Measurements from ENCODE around the gene FOXC2.

Gene FOXC2

DNA sequence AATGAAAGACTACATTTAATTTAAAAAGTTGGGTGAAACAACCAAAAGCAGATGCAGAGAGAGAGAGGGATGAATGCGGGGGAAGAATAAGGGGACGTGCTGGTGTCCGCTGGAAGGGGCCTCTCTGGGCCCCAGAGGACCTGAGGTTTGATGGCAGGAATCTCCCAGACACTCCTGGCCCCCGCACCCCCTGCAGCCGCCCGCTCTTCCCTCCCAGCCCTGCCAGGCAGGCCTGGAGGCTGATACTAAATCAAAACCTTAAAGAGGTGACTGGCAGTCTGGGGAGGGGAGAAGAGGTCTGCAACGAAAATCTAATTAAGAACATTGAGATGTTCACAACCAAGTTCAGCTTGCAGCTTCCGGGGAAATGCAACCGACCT lies 14.2 kb downstream of the FOXC2 start:
- TF ChIP-seq, protein P1, sequence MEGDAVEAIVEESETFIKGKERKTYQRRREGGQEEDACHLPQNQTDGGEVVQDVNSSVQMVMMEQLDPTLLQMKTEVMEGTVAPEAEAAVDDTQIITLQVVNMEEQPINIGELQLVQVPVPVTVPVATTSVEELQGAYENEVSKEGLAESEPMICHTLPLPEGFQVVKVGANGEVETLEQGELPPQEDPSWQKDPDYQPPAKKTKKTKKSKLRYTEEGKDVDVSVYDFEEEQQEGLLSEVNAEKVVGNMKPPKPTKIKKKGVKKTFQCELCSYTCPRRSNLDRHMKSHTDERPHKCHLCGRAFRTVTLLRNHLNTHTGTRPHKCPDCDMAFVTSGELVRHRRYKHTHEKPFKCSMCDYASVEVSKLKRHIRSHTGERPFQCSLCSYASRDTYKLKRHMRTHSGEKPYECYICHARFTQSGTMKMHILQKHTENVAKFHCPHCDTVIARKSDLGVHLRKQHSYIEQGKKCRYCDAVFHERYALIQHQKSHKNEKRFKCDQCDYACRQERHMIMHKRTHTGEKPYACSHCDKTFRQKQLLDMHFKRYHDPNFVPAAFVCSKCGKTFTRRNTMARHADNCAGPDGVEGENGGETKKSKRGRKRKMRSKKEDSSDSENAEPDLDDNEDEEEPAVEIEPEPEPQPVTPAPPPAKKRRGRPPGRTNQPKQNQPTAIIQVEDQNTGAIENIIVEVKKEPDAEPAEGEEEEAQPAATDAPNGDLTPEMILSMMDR (IDR thresholded peaks at IDR 0.05; ENCODE audit: low read depth, low read length, missing control alignments), result no peak
- H3K27me3 ChIP-seq (replicated peaks), result no peaks in the 10 kb centered on the region
- peaks cover 6% of the 10 kb centered on the region for H3K36me3 ChIP-seq (replicated peaks)
- DNase-seq, result no peak
- in situ Hi-C loops (cut with HindIII; ENCODE audit: low pct_ligation_motif_present, low sequenced_read_pairs), result loop anchor here (25.0 kb wide), 1 partner anchor 182 kb away; no protein-coding TSS in a partner anchor
- peak overlapping the region; percentile 58 for H3K4me3 ChIP-seq (ENCODE audit: low read depth, low read length)
- H3K27ac ChIP-seq, result peak overlapping the region; percentile 95

DNA sequence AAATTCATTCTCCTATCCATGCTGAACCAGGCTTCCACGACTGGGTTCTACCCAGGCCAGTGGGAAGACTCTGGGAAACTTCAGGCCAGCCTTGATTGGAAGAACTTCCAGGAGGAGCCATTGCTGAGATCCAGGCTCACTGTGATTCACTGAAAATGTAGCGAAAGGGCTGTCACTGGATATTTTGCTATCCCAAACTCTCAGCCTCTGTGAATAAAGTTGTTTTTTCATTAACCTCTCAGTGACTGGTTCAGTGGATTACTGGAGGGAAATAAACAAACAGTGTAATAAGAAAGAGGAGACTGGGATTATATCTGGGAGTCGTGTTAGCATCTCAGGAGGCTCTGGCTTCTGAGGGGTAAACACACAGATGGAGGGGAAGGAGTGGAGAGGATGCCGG lies 14.8 kb downstream of the FOXC2 start:
- H3K27ac ChIP-seq, result peak overlapping the region; percentile 95
- peak overlapping the region; percentile 58 for H3K4me3 ChIP-seq (ENCODE audit: low read depth, low read length)
- no peak for DNase-seq
- in situ Hi-C loops (cut with HindIII; ENCODE audit: low pct_ligation_motif_present, low sequenced_read_pairs), result loop anchor here (25.0 kb wide), 1 partner anchor 181 kb away; no protein-coding TSS in a partner anchor
- H3K27me3 ChIP-seq (replicated peaks), result no peaks in the 10 kb centered on the region
- TF ChIP-seq, protein P1 (IDR thresholded peaks at IDR 0.05; ENCODE audit: low read depth, low read length, missing control alignments), result no peak
- H3K36me3 ChIP-seq (replicated peaks), result peaks cover 6% of the 10 kb centered on the region

DNA sequence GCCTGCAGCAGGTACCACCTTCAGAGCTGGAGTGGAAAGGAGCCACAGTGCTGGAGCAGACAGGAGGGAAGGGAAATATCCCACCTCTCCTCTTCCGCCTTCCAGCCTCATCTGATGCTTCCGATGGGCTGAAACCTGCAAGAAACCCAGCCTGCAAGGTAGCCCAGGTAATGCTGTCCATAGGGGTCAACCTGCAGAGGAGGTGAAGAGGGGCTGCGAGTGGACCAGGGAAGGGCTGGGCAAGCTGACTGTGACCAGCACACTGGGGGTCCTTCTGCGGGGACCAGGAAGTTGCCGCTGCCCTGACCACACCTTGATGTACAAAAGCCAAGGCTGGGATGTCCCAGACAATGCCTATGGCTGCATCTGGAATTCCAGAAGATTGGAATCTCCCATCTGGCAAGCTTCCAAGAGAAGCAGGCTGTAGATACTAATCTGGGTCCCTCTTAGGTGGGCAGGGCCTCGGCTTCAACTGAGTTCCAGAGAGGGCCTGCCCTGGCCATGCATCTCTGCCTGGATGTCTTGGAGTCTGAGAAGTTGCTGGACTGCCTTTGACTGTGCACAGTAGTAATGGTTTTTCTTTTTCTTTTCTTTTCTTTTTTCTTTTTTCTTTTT lies 17.5 kb downstream of the FOXC2 start:
- in situ Hi-C loops (cut with HindIII; ENCODE audit: low pct_ligation_motif_present, low sequenced_read_pairs), result loop anchor here (25.0 kb wide), 1 partner anchor 178 kb away; no protein-coding TSS in a partner anchor
- TF ChIP-seq, protein P1 (IDR thresholded peaks at IDR 0.05; ENCODE audit: low read depth, low read length, missing control alignments), result no peak
- Histone ChIP-seq H3K36me3 (replicated peaks) (peaks cover 6% of the 10 kb centered on the region), H3K4me3 (ENCODE audit: low read depth, low read length) (no peak overlapping the region), H3K27ac (peak overlapping the region; percentile 95), H3K27me3 (replicated peaks) (no peaks in the 10 kb centered on the region)
- DNase-seq, result no peak

DNA sequence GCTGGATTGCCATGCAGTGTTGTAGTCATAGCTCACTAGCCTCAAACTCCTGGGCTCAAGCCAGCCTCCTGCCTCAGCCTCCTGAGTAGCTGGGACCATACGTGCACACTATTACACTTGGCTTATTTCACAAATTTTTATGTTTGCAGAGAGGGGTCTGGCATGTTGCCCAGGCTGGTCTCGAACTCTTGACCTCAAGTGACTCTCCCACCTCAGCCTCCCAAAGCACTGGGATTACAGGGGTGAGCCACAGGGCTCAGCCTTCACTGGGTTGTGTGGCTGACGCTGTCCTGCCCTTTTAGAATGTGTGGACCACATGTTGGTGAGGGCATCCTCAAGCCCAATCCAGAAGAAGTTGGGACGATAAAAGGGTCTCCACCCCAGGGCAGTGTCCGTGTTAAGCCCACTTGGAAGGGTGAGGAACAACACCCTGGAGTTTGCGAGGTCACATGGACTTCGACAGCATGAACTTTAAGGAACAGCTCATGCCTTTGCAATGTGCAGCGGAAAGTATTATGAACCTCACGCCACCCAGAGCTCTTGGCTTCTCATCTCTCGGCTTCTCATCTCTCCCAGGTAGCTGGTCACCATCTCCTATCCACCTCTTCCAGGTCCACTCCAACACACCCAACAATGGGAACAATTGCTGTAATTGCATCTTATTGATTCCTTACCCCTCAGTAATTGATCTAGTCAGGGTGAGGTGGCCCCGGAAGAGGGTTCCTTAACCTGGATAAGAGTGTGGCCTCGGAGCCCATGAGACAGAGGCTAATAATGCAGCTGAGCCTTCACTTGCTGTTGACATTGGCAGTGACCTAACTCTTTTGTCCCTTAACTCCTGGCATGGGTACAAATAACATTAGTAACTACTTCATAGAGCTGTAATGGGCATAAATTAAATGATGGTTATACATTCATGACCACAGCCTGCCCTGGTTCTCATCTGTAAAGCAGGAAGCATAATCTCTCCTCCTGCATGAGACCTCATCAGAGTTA lies 18.4 kb downstream of the FOXC2 start:
- peak; percentile 64 for DNase-seq
- Histone ChIP-seq H3K4me3 (ENCODE audit: low read depth, low read length) (no peak overlapping the region), H3K27ac (peak overlapping the region; percentile 95), H3K36me3 (replicated peaks) (peaks cover 3% of the 10 kb centered on the region), H3K27me3 (replicated peaks) (no peaks in the 10 kb centered on the region)
- TF ChIP-seq, protein P1 (IDR thresholded peaks at IDR 0.05; ENCODE audit: low read depth, low read length, missing control alignments), result no peak
- in situ Hi-C loops (cut with HindIII; ENCODE audit: low pct_ligation_motif_present, low sequenced_read_pairs), result loop anchor here (25.0 kb wide), 1 partner anchor 177 kb away; no protein-coding TSS in a partner anchor

DNA sequence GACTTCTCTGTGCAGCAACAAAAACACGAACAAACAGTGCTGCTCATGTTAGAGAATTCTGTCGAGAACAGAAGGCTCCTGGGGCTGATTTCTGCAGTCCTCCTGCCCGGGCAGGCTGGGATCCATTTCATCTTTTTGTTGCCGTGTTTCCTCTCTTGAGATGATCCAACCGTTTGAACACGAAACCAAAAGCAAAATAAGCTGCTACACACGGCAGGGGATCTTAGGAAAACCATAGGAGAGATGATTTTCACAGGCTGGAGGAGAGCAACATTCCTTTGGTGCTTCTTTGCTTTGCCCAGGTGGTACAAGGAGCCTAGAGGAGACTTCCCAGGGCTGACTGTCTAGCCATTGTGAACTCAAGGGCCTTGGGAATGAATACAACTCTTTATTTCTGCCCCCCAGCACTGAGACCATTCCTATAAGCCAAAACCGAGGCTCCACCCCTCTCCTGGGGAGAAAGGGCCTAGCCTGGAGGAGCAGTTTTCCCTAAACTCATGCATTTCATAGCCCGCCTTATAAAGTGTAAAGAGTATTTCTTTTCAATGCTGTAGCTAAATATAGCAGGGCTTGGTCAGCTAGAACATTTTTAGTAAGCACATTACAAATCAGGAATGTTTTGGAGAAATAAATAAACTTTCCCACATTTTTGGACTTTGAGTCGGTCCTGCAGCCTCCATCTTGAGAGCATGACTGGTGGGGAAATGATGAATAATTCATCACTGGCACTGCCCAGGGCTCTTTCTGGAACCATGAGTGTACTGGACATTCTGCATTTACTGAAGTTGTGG lies 19.4 kb downstream of the FOXC2 start:
- H3K27me3 ChIP-seq (replicated peaks), result no peaks in the 10 kb centered on the region
- in situ Hi-C loops (cut with HindIII; ENCODE audit: low pct_ligation_motif_present, low sequenced_read_pairs), result loop anchor here (25.0 kb wide), 1 partner anchor 176 kb away; no protein-coding TSS in a partner anchor
- no peak overlapping the region for H3K4me3 ChIP-seq (ENCODE audit: low read depth, low read length)
- peaks cover 3% of the 10 kb centered on the region for H3K36me3 ChIP-seq (replicated peaks)
- DNase-seq, result no peak
- TF ChIP-seq, protein P1 (IDR thresholded peaks at IDR 0.05; ENCODE audit: low read depth, low read length, missing control alignments), result no peak
- H3K27ac ChIP-seq, result peak overlapping the region; percentile 95
